Activated CD4-positive, alpha-beta T cell treated with anti-CD3 and anti-CD28 coated beads for 24 hours (primary cell): ENCODE data around the gene LRCH1.
"Not testable (repeated sequence)": the region's sequence is repeated elsewhere in the genome, so short reads cannot be mapped to it uniquely, and the experiment has no call there.

ENCODE experiments used
- DNase-seq, 2 donors: peaks; one replicate each; pipeline ENCODE4 v3.0.0-alpha.2; 2020; ENCODE audit warnings: low read depth in 2 of 2

LRCH1 gene, protein sequence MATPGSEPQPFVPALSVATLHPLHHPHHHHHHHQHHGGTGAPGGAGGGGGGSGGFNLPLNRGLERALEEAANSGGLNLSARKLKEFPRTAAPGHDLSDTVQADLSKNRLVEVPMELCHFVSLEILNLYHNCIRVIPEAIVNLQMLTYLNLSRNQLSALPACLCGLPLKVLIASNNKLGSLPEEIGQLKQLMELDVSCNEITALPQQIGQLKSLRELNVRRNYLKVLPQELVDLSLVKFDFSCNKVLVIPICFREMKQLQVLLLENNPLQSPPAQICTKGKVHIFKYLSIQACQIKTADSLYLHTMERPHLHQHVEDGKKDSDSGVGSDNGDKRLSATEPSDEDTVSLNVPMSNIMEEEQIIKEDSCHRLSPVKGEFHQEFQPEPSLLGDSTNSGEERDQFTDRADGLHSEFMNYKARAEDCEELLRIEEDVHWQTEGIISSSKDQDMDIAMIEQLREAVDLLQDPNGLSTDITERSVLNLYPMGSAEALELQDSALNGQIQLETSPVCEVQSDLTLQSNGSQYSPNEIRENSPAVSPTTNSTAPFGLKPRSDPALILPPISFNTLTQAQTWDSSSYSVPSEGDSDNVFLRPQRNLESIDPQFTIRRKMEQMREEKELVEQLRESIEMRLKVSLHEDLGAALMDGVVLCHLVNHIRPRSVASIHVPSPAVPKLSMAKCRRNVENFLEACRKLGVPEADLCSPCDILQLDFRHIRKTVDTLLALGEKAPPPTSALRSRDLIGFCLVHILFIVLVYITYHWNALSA

GRCh38 chr13:46552889-46553520, at the start of gene LRCH1:
Gene LRCH1 (plus strand): TSS chr13:46553170. CDS start chr13:46553397, 227 bp downstream.
- peak; percentile 80 to 83 for DNase-seq

GRCh38 chr13:46504036-46504435, 48.9 kb upstream of the LRCH1 start:
- DNase-seq: no peak

DNA sequence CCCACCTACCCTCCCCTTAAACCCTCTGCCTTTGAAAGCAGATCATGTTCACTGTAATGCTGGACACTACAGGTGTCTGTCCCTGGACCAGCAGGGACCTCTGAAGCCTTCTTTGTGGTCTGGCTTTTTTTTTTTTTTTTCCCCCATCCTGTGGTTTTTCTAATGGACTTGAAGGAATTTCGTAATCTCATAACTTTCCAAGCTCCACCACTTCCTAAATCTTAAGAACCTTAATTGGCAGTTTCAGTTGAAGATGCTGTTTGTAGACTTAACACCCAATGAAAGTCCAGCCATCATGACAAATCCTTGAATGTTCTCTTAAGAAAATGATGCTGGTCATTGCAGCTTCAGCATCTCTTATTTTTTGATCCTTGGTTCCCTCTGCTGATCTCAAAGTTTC, 45.0 kb upstream of the LRCH1 start:
- no peak for DNase-seq

- DNase-seq: no peak
Observed at GRCh38 chr13:46509981-46510380, 43.0 kb upstream of the LRCH1 start.

DNA sequence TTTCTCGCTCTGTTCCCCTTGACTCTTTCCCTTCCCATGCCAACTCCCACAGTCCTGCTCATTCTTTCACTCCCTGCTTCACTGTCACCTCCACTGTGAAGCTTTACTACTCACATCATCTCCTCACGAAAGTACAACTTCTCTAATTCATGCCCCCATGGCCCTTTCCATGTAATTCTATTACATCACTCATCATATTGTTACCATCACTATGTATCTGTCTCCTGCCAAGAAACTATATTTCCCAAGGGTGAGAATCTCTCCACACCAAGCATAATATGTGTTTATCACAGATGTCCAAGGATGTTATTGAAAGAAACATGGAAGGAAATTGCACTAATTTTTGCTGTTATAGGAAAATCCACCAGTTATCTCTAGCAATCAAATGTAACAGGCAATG, 37.2 kb upstream of the LRCH1 start:
- DNase-seq: no peak

- DNase-seq: no peak
Observed at GRCh38 chr13:46516599-46517338, 36.2 kb upstream of the LRCH1 start.

- not testable (repeated sequence) for DNase-seq
Observed at GRCh38 chr13:46517748-46518147, 35.2 kb upstream of the LRCH1 start.

GRCh38 chr13:46519182-46519581, 33.8 kb upstream of the LRCH1 start:
- DNase-seq: no peak

DNA sequence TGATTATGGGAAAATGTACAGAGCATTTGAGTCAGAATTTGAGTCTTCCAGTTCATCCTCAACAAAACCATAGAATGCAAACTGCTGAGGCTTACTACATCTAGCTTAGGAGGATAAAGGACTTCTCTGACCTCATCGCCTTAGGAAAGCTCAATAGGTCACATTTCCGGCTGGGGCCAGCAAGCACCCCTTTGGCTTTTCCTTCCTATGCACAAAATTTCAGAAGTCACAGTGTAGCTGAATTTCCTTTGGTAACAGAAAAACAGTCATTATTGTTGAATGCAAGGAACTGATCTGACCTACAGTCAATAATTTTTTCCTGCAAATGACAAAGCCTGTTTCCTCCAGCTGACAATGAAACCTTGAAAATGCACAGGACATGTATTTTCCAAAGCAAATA, 32.8 kb upstream of the LRCH1 start:
- no peak for DNase-seq

DNA sequence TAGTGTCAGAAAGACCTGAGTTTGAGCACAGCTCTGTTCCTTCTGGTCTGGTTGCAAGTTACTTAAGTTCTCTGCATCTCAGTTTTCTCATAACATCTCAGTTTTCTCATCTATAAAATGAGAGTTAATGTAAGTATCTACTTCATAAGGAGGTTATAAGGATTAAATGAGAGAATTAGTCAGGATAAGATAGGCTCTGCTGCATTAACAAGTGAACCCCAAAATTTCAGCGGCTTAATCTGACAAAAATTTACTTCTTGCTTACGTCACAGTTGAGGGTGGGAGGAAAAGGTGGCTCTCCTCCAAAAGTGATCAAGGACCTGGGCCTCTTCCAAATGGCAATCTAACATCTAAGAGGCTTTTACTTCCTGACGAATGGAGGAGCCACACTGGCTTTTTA, 31.5 kb upstream of the LRCH1 start:
- no peak for DNase-seq

DNA sequence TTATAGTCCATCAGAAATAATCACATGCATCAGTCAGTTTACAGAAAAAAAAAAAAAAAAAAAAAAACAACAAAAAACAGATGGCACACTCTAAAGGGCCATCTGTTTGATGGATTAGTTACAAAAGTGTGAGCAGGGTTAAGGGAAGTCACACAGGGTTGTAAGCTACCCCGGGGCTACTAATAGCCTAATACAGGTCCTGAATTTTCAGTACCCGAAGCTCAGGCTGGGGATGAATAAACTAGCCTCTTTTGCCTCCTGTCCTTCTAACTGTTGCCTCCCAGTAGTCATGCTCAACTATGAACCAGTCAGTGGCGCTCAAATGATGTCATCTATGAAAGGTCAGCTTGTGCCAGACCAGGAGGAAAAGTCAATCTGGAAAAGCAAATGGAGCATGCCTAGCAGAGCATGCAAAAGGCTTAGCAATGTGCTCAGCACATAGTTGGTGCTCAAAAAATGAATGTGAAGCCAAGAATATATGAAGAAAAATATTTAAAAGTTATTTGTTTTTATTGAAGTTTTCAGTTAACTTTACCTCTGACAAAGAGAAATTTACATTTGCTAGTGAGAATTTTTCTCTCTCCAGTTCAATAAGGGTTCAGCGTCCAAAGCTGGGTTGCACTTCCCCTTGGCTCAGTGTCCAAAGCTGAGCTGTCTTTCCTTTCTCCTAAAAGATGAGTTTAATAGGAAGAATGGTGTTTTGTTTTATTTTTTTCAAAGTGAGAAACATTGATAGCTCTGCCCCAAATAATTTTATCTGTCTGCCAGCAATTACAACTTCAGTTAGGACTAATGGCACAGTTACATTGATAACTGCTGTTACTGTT, 30.8 kb upstream of the LRCH1 start:
- DNase-seq: no peak

DNA sequence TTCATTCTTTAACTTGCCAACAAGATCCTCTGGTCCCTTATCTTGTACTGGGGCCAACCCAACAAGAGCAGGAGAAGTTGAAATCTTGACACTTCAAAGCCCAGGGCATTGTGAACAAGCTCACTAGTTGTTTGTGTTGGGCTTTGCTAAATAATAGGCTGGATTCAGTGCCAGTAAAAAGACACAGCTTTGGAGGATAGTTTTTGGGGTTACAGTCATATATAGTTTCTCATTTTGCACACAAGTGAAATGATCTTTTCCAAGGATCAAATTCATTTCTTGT, 30.3 kb upstream of the LRCH1 start:
- DNase-seq: no peak

- DNase-seq: no peak
Observed at GRCh38 chr13:46523972-46524752, 28.8 kb upstream of the LRCH1 start.

DNA sequence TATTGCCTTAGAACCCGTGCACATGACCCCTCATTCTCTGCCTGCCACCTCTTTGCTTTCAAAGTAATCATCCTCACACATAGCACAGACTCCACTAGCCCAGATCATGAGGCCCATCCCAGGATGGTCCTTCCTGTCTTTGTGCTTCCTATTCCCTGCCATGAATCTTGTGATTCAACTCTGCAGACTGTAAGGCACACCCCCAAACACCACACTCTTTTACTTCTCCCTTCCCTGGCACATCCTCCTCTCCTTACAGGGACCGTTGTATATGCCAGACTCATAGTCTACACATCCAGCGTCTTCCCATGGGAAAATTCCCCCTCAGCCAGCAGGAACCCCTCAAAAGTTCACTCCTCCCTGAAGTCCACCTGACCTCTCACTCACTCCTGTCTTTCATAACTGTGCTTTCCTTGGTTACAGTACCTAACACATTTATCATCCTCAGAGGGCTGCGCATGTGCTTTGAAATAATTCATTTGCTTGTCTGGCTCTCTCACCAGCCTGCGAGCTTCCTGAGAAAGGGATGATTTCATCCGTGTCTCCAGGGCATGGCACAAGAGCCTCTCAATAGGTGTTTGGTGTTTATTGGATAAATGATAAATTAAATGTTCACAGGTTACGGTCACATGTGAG, 26.8 kb upstream of the LRCH1 start:
- DNase-seq: no peak

- DNase-seq: no peak
Observed at GRCh38 chr13:46526740-46527139, 26.2 kb upstream of the LRCH1 start.

- no peak for DNase-seq
Observed at GRCh38 chr13:46527237-46527636, 25.7 kb upstream of the LRCH1 start.

GRCh38 chr13:46529216-46529919, 23.6 kb upstream of the LRCH1 start:
- DNase-seq: no peak

- no peak for DNase-seq
Observed at GRCh38 chr13:46530084-46530935, 22.7 kb upstream of the LRCH1 start.
